ENCODE results near the gene RELL2. TPM values are rescaled to one million over a fixed set of nuclear protein-coding genes. Genes with fewer than 3 reads are reported as not detected.

RELL2 gene
- total and polyA plus RNA-seq, 4 donors = 1.2 to 6.9 (median 6.2) TPM

- TF ChIP-seq CTCF (IDR thresholded peaks at IDR 0.05; ENCODE audit: control extremely low read depth, extremely low read depth) = no peak
- no peak overlapping the region for H3K9ac ChIP-seq (ENCODE audit: insufficient read depth in 1 of 2, low read length in 2 of 2)
- DNase-seq = peak in 1 of 3 donors; percentile 3
- H3K4me3 ChIP-seq = no peak overlapping the region
- H3K36me3 ChIP-seq (ENCODE audit: control insufficient read depth in 4 of 4, insufficient read depth in 4 of 4, low read length in 4 of 4) = peaks cover 6 to 11% (median 9%) of the 10 kb centered on the region in 4 donors
- H3K27me3 ChIP-seq (ENCODE audit: control insufficient read depth in 3 of 3, insufficient read depth in 3 of 3, low read length in 2 of 3) = no peaks in the 10 kb centered on the region
- ATAC-seq (ENCODE audit: insufficient read depth, low FRiP score) = no peak
- H3K27ac ChIP-seq (ENCODE audit: low read depth in 1 of 2, low read length in 1 of 2) = peak overlapping the region in 1 of 2 donors; percentile 98
- H3K4me1 ChIP-seq (ENCODE audit: control insufficient read depth in 5 of 5, insufficient read depth in 5 of 5, low read length in 5 of 5) = peaks cover 0 to 18% (median 11%) of the 10 kb centered on the region in 5 donors
- WGBS, 2 donors = 27 to 43% methylated on average over 2 of the region's 2 CpGs
- H3K9me3 ChIP-seq (ENCODE audit: control insufficient read depth in 4 of 4, insufficient read depth in 3 of 4, low read length in 3 of 4) = no peaks in the 10 kb centered on the region
Observed at GRCh38 chr5:141617128-141617527, 19.7 kb upstream of the RELL2 start.

- no peak for TF ChIP-seq CTCF (IDR thresholded peaks at IDR 0.05; ENCODE audit: control extremely low read depth, extremely low read depth)
- peak overlapping the region in 1 of 2 donors; percentile 7 for H3K9ac ChIP-seq (ENCODE audit: insufficient read depth in 1 of 2, low read length in 2 of 2)
- H3K36me3 ChIP-seq (ENCODE audit: control insufficient read depth in 4 of 4, insufficient read depth in 4 of 4, low read length in 4 of 4) = peaks cover 6 to 11% (median 10%) of the 10 kb centered on the region in 4 donors
- peak in 2 of 3 donors; percentile 25 to 40 for DNase-seq
- peak overlapping the region; percentile 97 to 98 for H3K27ac ChIP-seq (ENCODE audit: low read depth in 1 of 2, low read length in 1 of 2)
- peaks cover 0 to 17% (median 11%) of the 10 kb centered on the region in 5 donors for H3K4me1 ChIP-seq (ENCODE audit: control insufficient read depth in 5 of 5, insufficient read depth in 5 of 5, low read length in 5 of 5)
- no peaks in the 10 kb centered on the region for H3K9me3 ChIP-seq (ENCODE audit: control insufficient read depth in 4 of 4, insufficient read depth in 3 of 4, low read length in 3 of 4)
- ATAC-seq (ENCODE audit: insufficient read depth, low FRiP score) = no peak
- no peaks in the 10 kb centered on the region for H3K27me3 ChIP-seq (ENCODE audit: control insufficient read depth in 3 of 3, insufficient read depth in 3 of 3, low read length in 2 of 3)
- WGBS, 2 donors = 5 to 7% methylated on average over 9 of the region's 9 CpGs
- H3K4me3 ChIP-seq = peak overlapping the region; percentile 81
Observed at GRCh38 chr5:141617682-141618029, 19.1 kb upstream of the RELL2 start.

- DNase-seq = peak; percentile 57 to 59 (median 57)
- peaks cover 9 to 11% (median 10%) of the 10 kb centered on the region in 4 donors for H3K36me3 ChIP-seq (ENCODE audit: control insufficient read depth in 4 of 4, insufficient read depth in 4 of 4, low read length in 4 of 4)
- peak; percentile 22 for ATAC-seq (ENCODE audit: insufficient read depth, low FRiP score)
- TF ChIP-seq CTCF (IDR thresholded peaks at IDR 0.05; ENCODE audit: control extremely low read depth, extremely low read depth) = no peak
- peak overlapping the region; percentile 7 to 35 for H3K9ac ChIP-seq (ENCODE audit: insufficient read depth in 1 of 2, low read length in 2 of 2)
- 1% methylated on average over 33 to 36 of the region's 36 CpGs for WGBS, 2 donors
- H3K4me3 ChIP-seq = peak overlapping the region; percentile 81
- H3K27ac ChIP-seq (ENCODE audit: low read depth in 1 of 2, low read length in 1 of 2) = peak overlapping the region; percentile 97 to 98
- peaks cover 0 to 17% (median 10%) of the 10 kb centered on the region in 5 donors for H3K4me1 ChIP-seq (ENCODE audit: control insufficient read depth in 5 of 5, insufficient read depth in 5 of 5, low read length in 5 of 5)
- no peaks in the 10 kb centered on the region for H3K27me3 ChIP-seq (ENCODE audit: control insufficient read depth in 3 of 3, insufficient read depth in 3 of 3, low read length in 2 of 3)
- no peaks in the 10 kb centered on the region for H3K9me3 ChIP-seq (ENCODE audit: control insufficient read depth in 4 of 4, insufficient read depth in 3 of 4, low read length in 3 of 4)
Observed at GRCh38 chr5:141618030-141618803, 18.6 kb upstream of the RELL2 start.

Measured in lung (tissue), 12 donors.